Activated effector memory CD4-positive, alpha-beta T cell treated with anti-CD3 and anti-CD28 coated beads, Interleukin-2, amount 50 U/mL, for 16 hours (primary cell): ENCODE results near the gene SLC17A9.

Experiments used
- DNase-seq: peaks from one replicate; pipeline ENCODE4 v3.0.0-alpha.2; 2020

The SLC17A9 gene

DNA sequence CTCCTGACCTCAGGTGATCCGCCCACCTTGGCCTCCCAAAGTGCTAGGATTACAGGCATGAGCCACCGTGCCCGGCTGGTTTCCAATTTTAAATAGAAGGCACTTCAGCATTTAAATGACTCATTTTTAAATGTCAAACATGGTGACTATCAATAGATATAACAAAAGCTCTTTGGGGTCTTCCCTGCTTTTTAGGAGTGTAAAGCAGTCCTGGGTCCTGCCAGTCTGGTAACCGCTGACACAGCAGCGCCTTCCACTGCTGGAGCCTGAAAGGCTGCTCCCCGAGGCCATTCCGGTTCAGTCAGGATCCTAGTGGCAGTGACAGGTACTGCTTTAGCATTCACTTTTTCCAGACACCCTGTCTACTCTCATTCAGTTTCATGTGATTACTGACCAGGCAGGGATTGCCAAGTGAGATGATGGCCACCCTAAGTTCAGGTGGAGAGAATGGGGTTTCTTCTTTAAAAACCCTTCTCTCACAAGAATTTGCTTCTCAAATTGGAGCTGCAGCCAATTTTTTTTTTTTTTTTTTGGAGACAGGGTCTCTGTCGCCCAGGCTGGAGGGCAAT, 31.3 kb upstream of the SLC17A9 start:
- DNase-seq = peak; percentile 87

DNA sequence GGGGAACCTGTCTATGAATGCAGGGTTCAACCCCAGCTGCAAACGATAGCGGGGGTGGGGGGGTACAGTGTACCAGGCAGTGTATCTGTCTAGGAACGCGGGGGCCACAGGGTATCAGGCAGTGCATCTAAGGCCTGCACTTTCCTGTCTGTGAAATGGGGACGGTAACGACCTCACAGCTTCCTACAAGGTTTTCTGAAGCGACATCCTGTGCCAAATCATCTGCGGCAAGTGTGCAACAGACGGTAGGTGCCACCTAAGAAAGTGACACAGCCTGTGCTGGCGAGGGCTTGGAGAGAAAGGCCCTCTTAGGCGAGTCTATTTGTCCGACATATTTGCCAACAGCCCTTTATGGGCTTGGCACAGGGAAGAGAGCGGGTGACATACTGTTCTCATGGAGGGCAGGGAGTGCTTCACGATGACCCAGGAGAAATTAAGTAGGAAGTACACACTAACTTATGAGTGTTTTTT, 30.0 kb upstream of the SLC17A9 start:
- peak; percentile 84 for DNase-seq

DNA sequence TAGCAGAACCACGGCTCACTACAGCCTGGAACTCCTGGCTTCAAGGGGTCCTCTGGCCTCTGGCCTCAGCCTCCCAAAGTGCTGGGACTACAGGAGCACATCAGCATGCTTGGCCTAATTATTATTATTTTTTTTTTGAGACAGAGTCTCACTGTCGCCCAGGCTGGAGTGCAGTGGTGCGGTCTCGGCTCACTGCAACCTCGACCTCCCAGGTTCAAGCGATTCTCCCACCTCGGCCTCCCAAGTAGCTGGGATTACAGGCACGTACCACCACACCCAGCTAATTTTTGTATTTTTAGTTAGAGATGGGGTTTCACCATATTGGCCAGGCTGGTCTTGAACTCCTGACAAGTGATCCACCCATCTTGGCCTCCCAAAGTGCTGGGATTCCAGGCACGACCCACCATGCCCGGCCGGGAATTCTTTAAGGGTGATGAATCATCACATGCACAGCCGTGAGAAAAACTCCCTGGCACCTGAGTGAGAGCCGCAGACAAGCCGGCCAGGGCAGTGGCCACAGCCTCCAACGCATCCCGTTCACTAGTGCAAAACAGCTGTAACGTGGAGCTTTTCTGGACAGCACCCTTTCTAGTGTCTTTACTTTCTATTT, 29.3 kb upstream of the SLC17A9 start:
- DNase-seq = peak; percentile 63

DNA sequence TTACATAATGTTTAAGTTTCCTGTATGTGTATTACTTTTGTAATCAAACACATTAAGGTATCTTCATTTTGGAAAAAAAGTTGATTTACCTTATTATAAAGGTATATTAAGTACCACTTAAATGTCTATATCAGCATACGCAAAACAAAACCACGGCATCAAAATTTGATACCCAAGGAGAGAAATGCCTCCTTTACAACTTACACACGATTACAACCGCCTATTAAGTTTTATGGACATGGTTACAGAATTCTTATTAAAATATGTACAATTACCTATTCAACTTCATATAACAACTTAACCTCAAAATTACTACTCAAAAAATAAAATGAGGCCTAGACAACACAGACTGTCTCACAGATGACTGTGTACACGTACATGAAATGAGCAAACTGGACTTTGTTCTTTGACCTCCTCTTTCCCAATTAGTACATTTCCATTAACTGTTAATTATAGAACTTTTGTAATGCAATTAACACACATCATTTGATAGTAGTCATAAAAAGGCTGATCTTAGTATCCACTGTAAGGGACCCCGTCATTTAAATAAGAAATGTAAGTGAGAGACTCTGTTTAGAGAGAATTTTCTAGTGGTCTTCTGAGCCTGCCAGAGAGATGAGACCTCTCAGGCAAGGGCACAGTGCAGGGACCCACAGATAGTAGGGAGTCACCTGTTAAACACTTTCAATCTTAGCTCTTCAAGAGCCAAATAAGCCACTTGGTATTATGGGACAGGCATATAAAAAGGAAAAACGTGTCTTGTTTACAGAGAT, 28.7 kb upstream of the SLC17A9 start:
- DNase-seq = no peak

DNA sequence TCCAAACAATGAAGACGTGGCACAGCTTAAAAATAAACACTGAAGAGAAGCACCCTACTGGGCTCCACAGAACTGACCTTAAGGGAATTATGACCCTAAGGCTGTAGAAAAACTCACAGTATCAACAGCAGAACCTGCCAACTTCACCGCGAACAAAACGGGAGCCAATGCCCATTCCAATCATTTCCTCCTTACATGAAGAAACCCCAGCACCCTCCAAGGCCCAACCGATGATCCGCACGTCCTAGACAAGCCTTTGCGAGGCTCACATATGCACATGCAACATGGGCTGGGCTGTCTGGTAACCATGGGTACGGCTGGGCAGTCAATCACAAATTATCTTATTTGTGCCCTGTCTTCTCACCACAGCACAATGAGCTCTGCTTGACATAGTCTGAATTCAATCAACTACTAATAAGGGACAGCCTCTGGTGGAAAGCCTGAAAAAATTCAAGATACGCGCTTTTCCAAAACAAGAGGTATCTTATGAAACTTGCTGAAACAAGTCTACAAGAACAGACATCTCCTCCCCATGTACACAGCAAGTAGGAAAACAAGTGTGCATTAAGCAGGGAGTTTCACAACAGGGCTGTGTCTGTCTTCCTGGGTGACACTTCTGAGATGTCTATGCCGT, 27.9 kb upstream of the SLC17A9 start:
- DNase-seq = peak; percentile 76

DNA sequence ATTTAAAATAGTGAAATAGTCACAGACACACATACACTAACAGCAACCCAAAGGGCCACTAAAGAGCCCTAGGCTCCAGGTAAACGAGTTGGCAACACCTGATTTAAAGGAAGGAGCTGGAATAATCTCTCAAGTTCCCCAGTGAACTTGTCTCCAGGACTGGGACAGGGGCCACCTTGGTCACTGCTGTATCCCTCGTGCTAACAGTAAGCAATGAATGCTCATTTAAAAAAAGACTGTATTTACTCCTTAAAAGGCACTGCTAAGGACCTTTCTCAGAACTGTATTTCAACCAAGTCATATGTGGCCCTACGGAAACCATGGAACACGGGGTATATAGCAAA, 27.5 kb upstream of the SLC17A9 start:
- no peak for DNase-seq

DNA sequence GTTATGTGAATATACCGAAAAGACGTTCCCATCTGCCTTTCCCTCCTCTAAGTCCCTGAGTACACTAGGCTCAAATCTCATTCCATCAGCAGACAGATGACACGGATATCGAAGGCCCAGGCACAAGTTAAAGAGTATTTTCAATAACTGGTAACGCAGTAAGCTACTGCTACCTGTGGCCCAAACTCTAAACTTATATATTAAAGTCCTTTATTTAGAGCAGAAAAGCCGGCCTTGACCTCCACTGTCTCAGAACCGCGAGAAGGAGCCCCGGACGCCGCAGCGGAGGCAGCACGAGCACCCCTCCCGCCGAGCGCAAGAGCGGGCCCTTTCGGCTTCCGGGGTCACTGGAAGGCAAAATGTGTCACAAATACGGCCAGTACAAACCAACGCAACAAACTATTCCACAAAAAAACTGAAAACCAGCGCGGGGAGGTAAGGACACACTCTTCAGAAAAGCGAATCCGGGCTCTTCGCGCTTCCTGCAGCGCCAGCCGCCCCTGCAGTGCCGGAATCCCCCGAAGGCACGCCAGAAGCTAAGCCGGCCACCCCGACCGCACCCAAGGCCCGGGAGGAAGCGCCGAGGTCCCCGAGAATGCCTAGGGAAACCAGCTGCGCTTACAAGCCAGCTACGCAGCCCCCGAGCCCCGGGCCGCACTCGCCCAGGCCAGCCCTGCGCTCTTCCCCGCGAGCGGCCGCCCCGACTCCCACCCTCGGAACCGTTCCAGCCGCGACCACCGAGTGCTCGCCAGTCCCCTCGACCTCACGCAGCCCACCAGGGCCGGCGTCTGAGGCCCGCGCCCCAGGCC, 26.9 kb upstream of the SLC17A9 start:
- peak; percentile 82 for DNase-seq

DNA sequence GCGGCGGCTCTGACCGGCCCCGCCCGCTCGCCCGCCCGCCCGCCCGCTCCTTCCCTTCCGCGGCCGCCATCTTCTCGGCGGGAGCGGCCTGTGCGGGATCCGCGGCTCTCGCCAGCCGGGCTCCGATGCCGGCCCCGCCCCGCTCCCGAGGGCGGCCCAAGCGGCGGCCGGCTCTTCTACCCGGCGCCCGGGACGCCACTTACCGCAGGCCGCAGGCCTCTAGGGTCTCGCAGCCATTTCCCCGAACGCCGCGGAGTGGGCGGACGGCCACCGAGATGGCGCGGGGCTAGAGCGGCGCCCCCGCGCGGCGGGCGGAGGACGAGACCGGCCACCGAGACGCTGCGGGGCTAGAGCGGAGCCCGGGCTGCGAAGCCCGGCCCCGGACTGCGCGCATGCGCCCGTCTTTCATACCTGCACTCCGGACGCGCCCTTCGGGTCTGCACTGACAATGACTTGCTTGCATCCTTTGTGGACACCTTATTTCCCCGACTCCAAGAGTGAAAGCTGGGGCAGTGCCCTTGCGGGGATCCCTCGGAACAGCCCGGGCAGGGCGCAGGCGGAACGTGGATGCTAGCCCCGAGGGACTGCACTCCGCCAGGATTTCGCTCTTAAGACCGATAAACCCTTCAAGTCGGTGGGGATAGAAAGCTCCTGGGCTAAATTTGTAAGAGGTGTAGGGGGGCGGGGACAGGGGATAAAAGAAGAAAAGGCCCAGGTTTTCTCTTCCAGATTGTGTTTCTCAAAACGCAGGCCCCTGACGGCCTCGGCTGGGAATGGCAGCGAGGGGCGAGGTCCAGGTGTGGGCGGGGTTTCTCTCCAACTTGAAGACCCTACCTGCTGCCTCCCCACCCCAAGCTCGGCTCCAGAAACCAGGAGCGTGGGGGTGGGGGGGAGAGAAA, 26.0 kb upstream of the SLC17A9 start, which contains the start of gene DIDO1:
Gene DIDO1 (minus strand): TSS at position 277 of the 899 bp plus-strand sequence.
- DNase-seq = peak; percentile 97

DNA sequence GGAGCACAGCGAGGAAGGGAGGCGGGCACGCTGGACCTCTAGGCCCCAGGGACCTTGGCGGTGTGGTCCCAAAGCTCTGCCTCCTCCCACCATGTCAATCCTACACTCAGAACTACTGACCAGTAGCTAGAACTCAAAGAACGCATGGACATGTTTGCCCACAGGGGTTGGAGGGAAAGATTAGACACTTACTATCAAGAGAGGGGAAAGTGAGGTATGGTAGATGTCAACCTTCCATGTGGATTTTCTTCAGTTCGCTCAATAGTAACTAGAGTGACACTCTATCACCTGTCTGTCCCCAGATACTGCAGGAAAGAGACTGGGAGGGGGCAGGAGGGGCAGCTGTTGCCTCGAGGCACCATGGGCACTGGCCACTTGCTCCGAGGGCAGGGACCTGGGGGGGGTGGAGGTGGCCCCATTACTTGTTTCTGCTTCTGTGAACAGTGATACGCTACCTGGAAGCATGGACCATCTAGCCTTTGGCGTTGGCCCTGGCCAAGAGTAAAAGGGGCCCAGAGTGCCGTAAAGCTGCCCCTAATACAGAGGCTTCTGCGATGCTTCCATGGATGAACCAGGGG, 25.3 kb upstream of the SLC17A9 start:
- DNase-seq = no peak

DNA sequence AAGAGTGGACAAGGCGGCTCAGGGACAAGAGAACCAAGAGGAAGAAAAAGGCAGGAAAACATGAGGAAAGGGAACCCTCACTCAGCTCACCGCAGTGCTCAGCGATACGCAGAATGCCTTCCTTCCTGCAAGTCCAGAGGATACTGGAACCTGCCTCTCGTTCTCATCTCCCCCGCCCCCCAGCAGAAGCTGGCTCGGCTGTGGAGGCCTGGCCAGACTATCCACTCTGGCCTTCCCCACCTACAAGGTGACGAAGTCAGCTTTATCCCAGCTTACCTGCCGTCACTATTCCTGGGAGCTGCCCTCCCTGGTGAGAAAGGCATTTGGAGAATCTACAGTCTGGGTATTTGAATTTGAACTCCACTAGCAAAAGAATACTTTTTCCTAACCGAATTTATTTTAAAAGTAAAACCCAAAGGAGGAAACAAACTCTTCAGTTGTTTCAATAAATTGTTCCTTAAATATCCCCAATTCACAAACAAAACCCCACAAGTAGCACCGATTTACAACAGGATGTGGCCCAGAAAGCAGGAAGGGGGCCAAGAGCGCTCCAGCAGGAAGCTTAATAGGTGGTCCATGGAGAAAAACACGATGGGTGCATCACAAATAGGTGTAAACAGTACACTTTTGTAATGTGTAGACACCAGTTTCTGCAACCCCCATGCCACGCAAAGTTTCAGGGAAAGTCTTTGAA, 24.1 kb upstream of the SLC17A9 start:
- peak; percentile 69 for DNase-seq

DNA sequence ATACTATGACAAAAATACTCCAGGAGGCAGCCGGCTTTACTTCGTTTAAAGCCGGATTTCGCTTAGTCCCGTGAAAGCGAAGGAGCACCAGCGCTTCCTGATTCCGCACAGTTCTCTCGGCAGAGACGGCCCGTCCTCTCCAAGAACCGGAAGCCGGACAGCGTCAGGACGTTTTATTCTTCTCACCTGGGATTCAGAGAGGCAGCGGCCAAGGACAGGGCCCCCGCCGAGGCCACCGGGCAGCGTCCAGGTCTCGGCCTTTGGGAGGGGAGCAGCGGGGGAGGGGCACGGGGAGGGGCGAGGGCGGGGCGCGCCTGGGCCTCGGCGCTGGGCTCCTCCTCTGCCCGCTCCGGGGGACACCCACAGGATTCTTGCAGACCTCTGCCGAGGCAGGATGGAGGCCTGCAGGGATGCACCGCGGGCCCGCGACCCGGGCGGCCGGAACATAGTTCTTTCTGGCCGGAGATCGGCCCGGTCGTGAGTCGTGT, 23.4 kb upstream of the SLC17A9 start:
- DNase-seq = peak; percentile 88

DNA sequence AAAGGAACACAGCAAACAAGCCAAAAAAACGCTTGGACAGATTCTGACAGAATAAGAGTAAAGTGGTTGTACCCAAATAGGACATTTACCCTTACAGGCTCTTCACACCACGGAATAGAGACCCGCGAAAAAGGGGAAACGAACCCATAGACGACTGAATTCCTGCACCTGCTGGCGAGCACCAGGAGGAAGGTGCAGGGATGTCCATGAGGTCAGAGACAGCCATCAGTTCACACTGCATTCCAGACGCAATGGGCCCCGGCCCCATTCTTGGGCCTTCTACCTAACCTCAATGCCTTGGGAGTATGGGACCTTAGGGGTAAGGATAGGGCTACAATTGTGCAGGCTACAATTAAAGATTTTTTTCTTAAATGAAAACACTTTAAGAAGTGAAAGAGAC, 21.0 kb upstream of the SLC17A9 start:
- no peak for DNase-seq

DNA sequence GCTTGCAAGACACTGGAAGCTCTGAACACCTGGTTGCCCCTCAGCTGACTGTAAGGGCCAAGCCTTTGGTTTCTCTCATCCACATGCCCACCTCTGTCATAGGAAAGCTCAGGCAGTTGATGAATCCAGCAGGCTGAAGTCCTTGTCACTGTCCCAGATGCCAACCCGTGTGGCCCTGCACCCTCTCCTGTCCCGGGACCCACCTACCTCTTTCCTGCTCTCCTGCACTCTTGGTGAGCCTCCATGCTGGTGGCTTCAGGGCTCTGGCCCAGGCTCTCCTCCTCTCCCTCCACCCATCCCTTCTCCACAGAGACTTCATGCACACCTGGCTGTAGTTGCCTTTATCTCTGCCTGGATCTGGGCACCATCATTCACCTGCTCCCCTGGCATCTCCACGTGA, 18.5 kb upstream of the SLC17A9 start:
- no peak for DNase-seq

DNA sequence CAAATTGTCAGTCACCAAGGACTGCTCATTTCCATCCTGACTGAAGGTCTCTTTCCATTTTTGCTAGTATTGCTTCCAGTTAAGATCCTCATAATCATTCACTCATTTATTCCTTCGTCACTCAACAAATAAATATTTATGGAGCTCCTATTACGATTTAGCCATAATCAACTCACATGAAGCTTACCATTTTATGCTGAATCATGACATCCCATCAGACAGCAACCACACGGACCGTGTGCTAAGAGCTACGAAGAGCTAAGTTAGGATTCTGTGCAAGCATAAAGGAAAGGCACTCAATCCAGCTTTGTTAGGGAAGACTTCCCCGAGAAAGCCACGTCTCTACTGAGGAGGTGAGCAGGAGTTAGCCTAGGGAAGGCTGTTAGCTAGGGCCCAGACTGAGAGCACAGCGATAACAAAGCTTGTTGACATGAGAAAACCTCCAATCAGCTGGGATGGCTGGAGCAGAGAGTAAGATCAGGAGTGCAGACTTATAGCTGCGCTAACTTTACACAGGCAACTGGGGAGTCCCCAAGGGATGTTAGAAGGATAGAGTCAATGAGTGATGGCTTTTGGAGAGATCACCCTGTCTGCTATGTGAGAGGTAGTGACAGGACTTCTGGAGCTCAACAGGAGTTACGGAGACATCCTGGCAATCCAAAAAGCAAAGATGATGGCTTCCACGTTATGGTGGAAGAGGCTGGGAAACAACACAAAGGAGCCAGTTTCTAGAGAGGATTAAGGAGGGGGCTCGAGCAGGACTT, 17.1 kb upstream of the SLC17A9 start:
- no peak for DNase-seq

DNA sequence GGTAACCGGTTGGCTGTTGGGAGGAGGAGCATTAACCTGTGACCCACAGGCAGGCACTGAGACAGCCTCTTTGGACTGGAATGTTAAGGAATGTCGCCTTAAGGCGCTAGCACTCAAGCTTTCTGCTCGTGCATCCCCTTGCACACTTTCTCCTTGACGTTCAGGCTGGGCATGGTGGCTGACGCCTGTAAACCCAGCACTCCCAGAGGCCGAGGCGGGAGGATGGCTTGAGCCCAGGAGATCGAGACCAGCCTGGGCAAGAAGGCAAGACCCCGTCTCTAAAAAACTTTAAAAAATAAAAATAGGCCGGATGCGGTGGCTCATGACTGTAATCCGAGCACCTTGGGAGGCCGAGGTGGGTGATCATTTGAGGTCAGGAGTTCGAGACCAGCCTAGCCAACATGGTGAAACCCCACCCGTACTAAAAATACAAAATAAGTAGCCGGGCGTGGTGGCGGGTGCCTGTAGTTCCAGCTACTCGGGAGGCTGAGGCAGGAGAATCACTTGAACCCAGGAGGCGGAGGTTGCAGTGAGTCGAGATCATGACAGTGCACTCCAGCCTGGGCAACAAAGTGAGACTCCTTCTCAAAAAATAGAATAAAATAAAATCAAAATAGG, 16.4 kb upstream of the SLC17A9 start:
- DNase-seq = no peak

DNA sequence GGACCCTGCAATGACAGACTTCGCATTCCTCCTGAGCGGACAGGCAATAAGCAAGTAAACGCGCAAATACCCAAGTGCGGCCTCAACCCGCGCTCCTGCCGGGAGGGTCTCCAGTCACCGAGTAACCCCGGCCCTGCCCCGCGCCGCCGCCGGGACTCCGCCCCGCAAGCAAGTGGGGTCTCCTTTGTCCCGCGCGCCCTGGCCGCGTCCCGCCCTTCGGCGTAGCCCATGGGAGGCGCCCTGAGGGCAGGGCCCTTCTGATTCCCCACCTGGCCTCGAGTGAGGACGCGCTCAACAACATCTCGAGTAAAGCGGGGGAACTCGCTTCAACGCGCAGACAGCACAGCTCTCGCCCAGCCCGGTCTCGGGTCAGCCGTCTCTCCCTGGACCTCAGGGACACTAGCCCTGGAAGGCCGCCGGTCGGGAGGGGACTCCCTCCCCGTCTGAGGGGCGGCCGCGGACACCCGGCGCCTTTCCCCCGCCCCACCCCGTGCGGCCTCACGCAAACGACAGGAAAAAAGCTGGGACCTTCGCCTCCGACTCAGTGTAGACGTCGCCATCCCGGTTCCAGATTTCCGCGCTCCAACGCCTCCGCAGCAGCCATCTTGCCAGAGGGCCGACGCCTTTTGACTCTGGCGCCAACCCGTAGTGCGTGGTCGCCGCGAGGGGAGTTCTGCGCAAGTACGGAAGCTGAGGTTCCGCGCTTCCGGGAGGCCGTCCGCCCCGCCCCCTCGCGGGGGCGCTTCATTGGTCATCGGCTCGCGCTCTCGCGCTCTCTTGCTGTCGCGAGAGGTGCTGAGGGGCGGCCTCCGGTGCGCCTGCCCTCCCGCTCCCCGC, 15.0 kb upstream of the SLC17A9 start:
- peak; percentile 99 for DNase-seq

DNA sequence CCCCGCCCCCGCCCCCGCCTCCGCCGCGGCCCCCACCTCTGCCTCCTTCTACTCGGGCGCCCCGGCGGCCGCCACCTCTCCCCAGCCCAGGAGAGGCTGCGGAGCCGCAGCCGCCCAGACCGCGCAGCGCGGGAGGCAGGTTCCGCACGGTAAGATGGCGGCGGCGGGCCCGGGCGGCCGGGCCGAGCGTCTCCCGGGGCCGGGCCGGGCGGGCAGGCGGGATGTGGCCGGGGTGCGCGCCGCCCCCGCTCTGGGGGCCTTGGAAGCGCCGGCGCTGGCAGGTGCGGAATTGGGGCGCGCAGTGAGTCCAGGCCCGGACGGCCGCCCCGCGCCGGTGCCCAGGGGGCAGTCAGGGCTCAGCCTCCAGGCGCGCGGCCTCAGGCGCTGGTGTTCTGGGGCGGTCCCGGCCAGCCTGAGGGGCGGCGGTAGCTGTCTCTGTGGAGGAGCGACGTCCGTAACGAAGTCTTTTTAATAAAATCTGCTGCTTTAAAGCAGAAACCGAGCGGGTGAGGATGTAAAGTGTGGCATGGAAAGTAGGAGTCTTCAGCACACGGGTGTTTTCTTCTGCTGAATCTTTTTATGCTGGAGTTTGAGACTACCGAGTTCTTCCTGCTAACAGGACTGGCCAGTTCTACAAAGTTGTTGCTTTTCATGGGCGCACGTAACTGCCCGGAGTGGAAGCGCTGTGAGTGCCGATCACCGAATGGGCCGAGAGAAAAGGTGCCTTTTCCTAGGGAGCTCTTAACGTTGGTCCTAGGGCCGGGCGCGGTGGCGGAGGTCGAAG, 14.2 kb upstream of the SLC17A9 start, which contains the start of gene GID8:
Gene GID8 (plus strand): TSS at position 43 of the 784 bp plus-strand sequence. CDS start 3,356 bp downstream, outside the sequence.
- peak; percentile 83 for DNase-seq
